Osteocyte (in vitro differentiated cells): ENCODE results near the gene ZMIZ2. TPM values are rescaled to one million over a fixed set of nuclear protein-coding genes. Genes with fewer than 3 reads are reported as not detected.

Experiments used
- DNase-seq: peaks from one replicate; pipeline ENCODE4 v3.0.0; 2021; ENCODE audit warnings: mixed read lengths; ENCODE audit not compliant: unreplicated experiment; ENCODE audit errors: extremely low spot score
- H3K27ac Mint-ChIP-seq: one replicate; pipeline ENCODE4 v1.8.0; 2021; ENCODE audit warnings: mild to moderate bottlenecking, mixed read lengths; ENCODE audit not compliant: unreplicated experiment
- H3K27me3 Mint-ChIP-seq: one replicate; pipeline ENCODE4 v1.8.0; 2021; ENCODE audit warnings: mixed read lengths; ENCODE audit not compliant: unreplicated experiment
- H3K36me3 Mint-ChIP-seq: one replicate; pipeline ENCODE4 v1.8.0; 2021; ENCODE audit warnings: mixed read lengths; ENCODE audit not compliant: unreplicated experiment
- H3K4me1 Mint-ChIP-seq: one replicate; pipeline ENCODE4 v1.8.0; 2021; ENCODE audit warnings: mixed read lengths; ENCODE audit not compliant: unreplicated experiment
- H3K4me3 Mint-ChIP-seq: one replicate; pipeline ENCODE4 v1.8.0; 2021; ENCODE audit warnings: mild to moderate bottlenecking, moderate library complexity, mixed read lengths; ENCODE audit not compliant: unreplicated experiment
- H3K9me3 Mint-ChIP-seq: one replicate; pipeline ENCODE4 v1.8.0; 2021; ENCODE audit warnings: mixed read lengths; ENCODE audit not compliant: unreplicated experiment
- total RNA-seq: library from RNA; stranded (reverse); gene quantifications from 2 replicates; pipeline ENCODE4 v1.2.1, GENCODE V29; 2021
- TF ChIP-seq, protein P1 (sequence below): fragments of 200-600 bp; sonication (generic); IDR thresholded peaks from 2 replicates; pipeline ENCODE4 v1.5.0; 2021; ENCODE audit warnings: antibody characterized with exemption, mild to moderate bottlenecking, moderate library complexity

ZMIZ2 gene
- total RNA-seq, 1 donor from 2014 or later = 96.4 TPM

DNA sequence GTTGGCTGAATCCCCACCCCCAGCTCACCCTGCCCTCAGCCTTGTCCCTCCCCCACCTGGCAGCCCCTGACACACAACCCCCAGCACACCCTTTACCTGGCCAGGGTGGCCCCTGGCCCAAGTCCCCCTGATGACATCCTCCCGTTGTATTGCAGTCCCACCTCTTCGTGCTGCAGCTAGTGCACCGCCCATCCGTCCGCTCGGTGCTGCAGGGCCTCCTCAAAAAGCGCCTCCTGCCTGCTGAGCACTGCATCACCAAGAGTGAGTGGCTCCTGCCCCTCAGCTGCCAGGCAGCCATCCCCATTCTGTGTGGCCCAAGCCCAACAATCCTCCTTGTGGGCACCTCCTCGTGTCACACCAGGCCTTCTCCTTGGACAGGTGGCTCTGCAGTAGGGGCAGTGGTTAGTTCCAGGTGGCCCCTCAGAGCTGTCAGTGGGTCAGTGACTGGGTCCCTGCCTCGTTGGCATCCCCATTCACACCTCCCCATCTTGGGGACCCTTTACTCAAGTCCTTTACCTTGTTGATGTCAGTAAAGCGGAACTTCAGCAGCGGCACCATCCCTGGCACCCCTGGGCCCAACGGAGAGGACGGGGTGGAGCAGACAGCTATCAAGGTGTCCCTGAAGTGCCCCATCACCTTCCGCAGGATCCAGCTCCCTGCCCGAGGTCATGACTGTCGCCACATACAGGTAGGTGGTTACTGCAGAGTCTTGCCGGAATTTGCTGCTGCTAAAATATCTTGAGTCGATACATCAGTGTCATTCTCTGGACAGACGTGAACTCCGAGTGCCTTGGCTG lies 14.3 kb downstream of the ZMIZ2 start:
- TF ChIP-seq, protein P1, sequence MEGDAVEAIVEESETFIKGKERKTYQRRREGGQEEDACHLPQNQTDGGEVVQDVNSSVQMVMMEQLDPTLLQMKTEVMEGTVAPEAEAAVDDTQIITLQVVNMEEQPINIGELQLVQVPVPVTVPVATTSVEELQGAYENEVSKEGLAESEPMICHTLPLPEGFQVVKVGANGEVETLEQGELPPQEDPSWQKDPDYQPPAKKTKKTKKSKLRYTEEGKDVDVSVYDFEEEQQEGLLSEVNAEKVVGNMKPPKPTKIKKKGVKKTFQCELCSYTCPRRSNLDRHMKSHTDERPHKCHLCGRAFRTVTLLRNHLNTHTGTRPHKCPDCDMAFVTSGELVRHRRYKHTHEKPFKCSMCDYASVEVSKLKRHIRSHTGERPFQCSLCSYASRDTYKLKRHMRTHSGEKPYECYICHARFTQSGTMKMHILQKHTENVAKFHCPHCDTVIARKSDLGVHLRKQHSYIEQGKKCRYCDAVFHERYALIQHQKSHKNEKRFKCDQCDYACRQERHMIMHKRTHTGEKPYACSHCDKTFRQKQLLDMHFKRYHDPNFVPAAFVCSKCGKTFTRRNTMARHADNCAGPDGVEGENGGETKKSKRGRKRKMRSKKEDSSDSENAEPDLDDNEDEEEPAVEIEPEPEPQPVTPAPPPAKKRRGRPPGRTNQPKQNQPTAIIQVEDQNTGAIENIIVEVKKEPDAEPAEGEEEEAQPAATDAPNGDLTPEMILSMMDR = no peak
- Mint-ChIP-seq H3K27ac (no peak overlapping the region), H3K4me3 (no peak overlapping the region), H3K9me3 (no peaks in the 10 kb centered on the region), H3K36me3 (peaks cover 36% of the 10 kb centered on the region), H3K4me1 (peaks cover 9% of the 10 kb centered on the region), H3K27me3 (no peaks in the 10 kb centered on the region)
- DNase-seq = no peak

DNA sequence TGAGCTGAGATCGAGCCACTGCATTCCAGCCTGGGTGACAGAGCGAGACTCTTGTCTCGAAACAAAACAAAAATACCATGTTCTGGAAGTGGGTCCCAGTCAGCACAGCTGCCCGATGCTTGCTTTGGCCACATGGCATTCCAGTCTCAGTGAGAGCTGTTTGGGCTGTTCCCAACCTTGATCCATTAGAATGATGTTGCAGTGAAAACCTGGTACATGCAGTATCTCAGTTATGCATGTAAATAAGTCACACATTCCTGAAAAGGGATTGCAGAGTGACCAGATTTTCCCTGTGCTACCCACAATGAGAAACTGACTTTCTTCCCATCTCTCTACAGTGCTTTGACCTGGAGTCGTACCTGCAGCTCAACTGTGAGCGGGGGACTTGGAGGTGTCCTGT lies 15.4 kb downstream of the ZMIZ2 start:
- H3K27me3 Mint-ChIP-seq = no peaks in the 10 kb centered on the region
- TF ChIP-seq, protein P1 = no peak
- no peak overlapping the region for H3K4me3 Mint-ChIP-seq
- H3K4me1 Mint-ChIP-seq = peaks cover 20% of the 10 kb centered on the region
- H3K27ac Mint-ChIP-seq = no peak overlapping the region
- DNase-seq = no peak
- peaks cover 37% of the 10 kb centered on the region for H3K36me3 Mint-ChIP-seq
- no peaks in the 10 kb centered on the region for H3K9me3 Mint-ChIP-seq

GRCh38 chr7:44764665-44765578 lies 16.3 kb downstream of the ZMIZ2 start:
- Mint-ChIP-seq H3K27me3 (no peaks in the 10 kb centered on the region), H3K9me3 (no peaks in the 10 kb centered on the region), H3K4me3 (no peak overlapping the region), H3K27ac (no peak overlapping the region), H3K4me1 (peaks cover 29% of the 10 kb centered on the region), H3K36me3 (peaks cover 33% of the 10 kb centered on the region)
- TF ChIP-seq, protein P1 = no peak
- DNase-seq = no peak

DNA sequence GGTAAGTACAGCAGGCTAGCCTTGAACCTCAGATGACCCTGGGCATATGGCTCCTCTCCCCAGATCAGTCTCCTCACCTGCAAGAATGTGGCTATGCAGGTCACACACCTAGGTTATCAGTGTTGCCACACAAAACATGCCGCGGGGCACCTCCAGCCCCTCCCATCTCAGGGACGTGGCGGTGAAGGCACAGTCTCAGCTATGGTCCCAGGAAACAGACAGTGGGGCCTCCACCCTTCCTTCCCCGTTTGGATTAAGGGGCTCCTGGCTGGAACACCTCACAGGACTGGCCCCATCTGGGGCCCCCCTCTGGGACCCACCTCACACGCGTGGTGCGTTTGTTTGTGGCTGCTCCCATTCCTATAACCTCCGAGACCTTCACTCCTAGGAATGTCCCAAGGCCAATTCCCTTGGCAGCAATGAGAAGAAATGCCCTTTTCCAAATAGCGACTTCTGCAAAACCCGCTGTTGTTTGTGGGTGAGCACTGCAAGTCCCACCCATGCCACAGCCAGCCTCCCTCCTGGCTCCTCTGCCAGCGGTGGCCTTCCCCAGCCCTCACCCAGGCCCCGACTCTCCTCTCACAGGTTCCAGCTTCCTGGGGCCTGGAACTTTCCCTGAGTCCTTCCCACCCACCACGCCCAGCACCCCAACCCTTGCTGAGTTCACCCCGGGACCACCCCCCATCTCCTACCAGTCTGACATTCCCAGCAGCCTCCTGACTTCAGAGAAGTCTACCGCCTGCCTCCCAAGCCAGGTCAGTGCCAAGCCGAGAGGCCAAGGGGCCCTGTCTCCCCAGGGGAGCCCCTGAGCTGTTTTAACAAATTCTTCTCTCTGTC lies 17.1 kb downstream of the ZMIZ2 start:
- TF ChIP-seq, protein P1 = no peak
- Mint-ChIP-seq H3K27ac (no peak overlapping the region), H3K4me1 (peaks cover 33% of the 10 kb centered on the region), H3K9me3 (no peaks in the 10 kb centered on the region), H3K4me3 (no peak overlapping the region), H3K27me3 (no peaks in the 10 kb centered on the region), H3K36me3 (peaks cover 33% of the 10 kb centered on the region)
- no peak for DNase-seq
